Measurements from ENCODE around the gene GOLGA8Q. TPM values are rescaled to one million over a fixed set of nuclear protein-coding genes. Genes with fewer than 3 reads are reported as not detected.
A peak's percentile ranks its signal among the peaks of the same experiment; 100 is the strongest.
"Not testable (repeated sequence)": the region's sequence is repeated elsewhere in the genome, so short reads cannot be mapped to it uniquely, and the experiment has no call there.

GOLGA8Q gene
- total and polyA plus RNA-seq, 2 donors (not counting 1 experiment from before 2014, with no cell fraction given) = 0.48 to 2.5 TPM

DNA sequence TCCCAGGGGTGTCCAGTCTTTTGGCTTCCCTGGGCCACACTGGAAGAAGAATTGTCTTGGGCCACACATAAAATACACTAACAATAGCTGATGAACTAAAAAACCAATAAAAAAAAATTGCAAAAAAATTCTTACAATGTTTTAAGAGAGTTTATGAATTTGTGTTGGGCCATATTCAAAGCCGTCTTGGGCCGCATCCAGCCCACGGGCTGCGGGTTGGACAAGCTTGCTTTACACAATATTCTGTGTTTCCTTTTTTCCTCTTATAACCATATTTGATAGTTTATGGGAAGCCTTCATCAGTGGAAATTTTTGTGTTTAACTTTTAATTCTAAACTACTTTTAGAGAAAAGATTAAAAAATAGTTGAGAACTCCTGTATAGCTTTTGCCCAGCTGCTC is 28.9 kb downstream of the GOLGA8Q start:
- H3K4me3 Mint-ChIP-seq; POLR2A ChIA-PET; H3K4me2 ChIP-seq (replicated peaks; ENCODE audit: low read depth, low read length, poor library complexity, severe bottlenecking); ATAC-seq (ENCODE audit: low read depth); H3K27me3 ChIP-seq (replicated peaks in 1 of 4; ENCODE audit: control extremely low read depth in 1 of 4, control insufficient read depth in 3 of 4, insufficient read depth in 4 of 4, low read length in 3 of 4); H3K4me1 Mint-ChIP-seq; H2AFZ ChIP-seq (ENCODE audit: insufficient read depth, low read depth, low read length, poor library complexity, severe bottlenecking); H3K9me3 Mint-ChIP-seq (ENCODE audit: insufficient read depth); H3K27ac Mint-ChIP-seq; H3K36me3 ChIP-seq (replicated peaks in 1 of 2; ENCODE audit: control extremely low read depth in 1 of 2, control insufficient read depth in 1 of 2, extremely low read depth in 1 of 2, insufficient read depth in 2 of 2, low read length in 1 of 2); H3K9ac ChIP-seq (ENCODE audit: low read length); H3K27me3 Mint-ChIP-seq; intact Hi-C loops (cut with micrococcal nuclease); H3K79me2 ChIP-seq (ENCODE audit: control insufficient read depth, insufficient read depth, low read length); H3K27ac ChIP-seq (ENCODE audit: low read length in 2 of 2); H3K9me3 ChIP-seq (ENCODE audit: control extremely low read depth in 1 of 3, control insufficient read depth in 2 of 3, insufficient read depth in 1 of 3, low read length in 2 of 3); DNase-seq; H3K4me3 ChIP-seq (ENCODE audit: control extremely low read depth in 1 of 5, extremely low read depth in 1 of 5, insufficient read depth in 1 of 5, low read depth in 2 of 5, low read length in 4 of 5); CTCF ChIA-PET; H4K20me1 ChIP-seq (ENCODE audit: control insufficient read depth, insufficient read depth, low read length, poor library complexity, severe bottlenecking); H3K4me1 ChIP-seq (ENCODE audit: control insufficient read depth in 2 of 2, insufficient read depth in 2 of 2, low read length in 2 of 2): not testable (repeated sequence)
- WGBS (ENCODE audit: insufficient coverage) = no CpG with 5 or more reads among the region's 4 CpGs

DNA sequence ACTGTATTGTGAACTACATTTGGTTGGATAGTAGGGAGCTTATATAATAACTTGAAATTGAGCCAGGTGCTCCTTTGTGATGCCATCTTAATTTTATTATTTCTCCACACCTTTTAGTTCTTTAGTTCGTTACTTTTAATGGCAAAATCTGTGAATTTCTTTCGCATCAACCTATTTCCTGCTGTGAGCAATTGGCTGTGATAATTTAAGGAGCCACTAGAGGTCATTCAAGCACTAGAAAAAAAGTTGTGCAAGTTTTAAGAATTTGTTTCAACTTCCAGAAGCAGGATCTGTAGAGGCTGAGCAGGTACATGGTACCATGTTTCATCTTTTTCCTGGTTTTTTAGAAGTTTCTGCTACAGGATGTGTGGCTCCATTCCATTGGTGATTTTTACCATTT is 47.1 kb downstream of the GOLGA8Q start:
- TF ChIP-seq, protein P1, sequence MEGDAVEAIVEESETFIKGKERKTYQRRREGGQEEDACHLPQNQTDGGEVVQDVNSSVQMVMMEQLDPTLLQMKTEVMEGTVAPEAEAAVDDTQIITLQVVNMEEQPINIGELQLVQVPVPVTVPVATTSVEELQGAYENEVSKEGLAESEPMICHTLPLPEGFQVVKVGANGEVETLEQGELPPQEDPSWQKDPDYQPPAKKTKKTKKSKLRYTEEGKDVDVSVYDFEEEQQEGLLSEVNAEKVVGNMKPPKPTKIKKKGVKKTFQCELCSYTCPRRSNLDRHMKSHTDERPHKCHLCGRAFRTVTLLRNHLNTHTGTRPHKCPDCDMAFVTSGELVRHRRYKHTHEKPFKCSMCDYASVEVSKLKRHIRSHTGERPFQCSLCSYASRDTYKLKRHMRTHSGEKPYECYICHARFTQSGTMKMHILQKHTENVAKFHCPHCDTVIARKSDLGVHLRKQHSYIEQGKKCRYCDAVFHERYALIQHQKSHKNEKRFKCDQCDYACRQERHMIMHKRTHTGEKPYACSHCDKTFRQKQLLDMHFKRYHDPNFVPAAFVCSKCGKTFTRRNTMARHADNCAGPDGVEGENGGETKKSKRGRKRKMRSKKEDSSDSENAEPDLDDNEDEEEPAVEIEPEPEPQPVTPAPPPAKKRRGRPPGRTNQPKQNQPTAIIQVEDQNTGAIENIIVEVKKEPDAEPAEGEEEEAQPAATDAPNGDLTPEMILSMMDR (IDR thresholded peaks at IDR 0.05) = peak; percentile 28
- H3K79me2 ChIP-seq (ENCODE audit: control insufficient read depth, insufficient read depth, low read length); H3K9me3 ChIP-seq (ENCODE audit: control extremely low read depth in 1 of 3, control insufficient read depth in 2 of 3, insufficient read depth in 1 of 3, low read length in 2 of 3); H2AFZ ChIP-seq (ENCODE audit: insufficient read depth, low read depth, low read length, poor library complexity, severe bottlenecking); POLR2A ChIA-PET; H3K4me3 Mint-ChIP-seq; ATAC-seq (ENCODE audit: low read depth); H3K27me3 Mint-ChIP-seq; H3K27me3 ChIP-seq (replicated peaks in 1 of 4; ENCODE audit: control extremely low read depth in 1 of 4, control insufficient read depth in 3 of 4, insufficient read depth in 4 of 4, low read length in 3 of 4); H3K9me3 Mint-ChIP-seq (ENCODE audit: insufficient read depth); CTCF ChIA-PET; DNase-seq; H3K4me1 Mint-ChIP-seq; intact Hi-C loops (cut with micrococcal nuclease); H4K20me1 ChIP-seq (ENCODE audit: control insufficient read depth, insufficient read depth, low read length, poor library complexity, severe bottlenecking); H3K4me1 ChIP-seq (ENCODE audit: control insufficient read depth in 2 of 2, insufficient read depth in 2 of 2, low read length in 2 of 2); H3K36me3 ChIP-seq (replicated peaks in 1 of 2; ENCODE audit: control extremely low read depth in 1 of 2, control insufficient read depth in 1 of 2, extremely low read depth in 1 of 2, insufficient read depth in 2 of 2, low read length in 1 of 2); H3K4me2 ChIP-seq (replicated peaks; ENCODE audit: low read depth, low read length, poor library complexity, severe bottlenecking); H3K27ac Mint-ChIP-seq; H3K27ac ChIP-seq (ENCODE audit: low read length in 2 of 2); H3K4me3 ChIP-seq (ENCODE audit: control extremely low read depth in 1 of 5, extremely low read depth in 1 of 5, insufficient read depth in 1 of 5, low read depth in 2 of 5, low read length in 4 of 5); H3K9ac ChIP-seq (ENCODE audit: low read length): not testable (repeated sequence)
- no CpG with 5 or more reads among the region's 2 CpGs for WGBS (ENCODE audit: insufficient coverage)

DNA sequence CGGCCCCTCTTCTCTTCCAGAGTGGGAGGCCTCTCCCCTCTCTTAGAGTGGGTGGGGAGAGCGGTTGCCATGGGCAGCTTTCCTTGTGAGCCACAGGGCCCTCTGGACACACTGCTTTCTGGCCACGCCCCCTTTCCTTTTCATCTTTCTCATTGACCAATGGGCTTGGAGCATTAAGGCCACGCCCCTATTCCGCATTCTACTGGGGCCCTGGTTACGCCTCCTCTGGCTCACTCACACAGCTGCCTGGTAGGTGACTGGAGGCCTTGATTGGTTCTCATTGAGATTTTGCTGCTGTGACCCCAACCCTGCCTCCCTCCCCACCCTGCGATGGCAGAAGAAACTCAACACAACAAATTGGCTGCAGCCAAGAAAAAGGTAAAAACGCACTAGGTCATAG is 51.9 kb downstream of the GOLGA8Q start, which contains the start of gene GOLGA8H:
GOLGA8H (plus strand) TSS at position 233 of the 400 bp plus-strand sequence; CDS start at position 331, 98 bp downstream.
- H3K4me3 Mint-ChIP-seq; H3K4me1 ChIP-seq (ENCODE audit: control insufficient read depth in 2 of 2, insufficient read depth in 2 of 2, low read length in 2 of 2); intact Hi-C loops (cut with micrococcal nuclease); H4K20me1 ChIP-seq (ENCODE audit: control insufficient read depth, insufficient read depth, low read length, poor library complexity, severe bottlenecking); CTCF ChIA-PET; H3K27ac Mint-ChIP-seq; H3K27ac ChIP-seq (ENCODE audit: low read length in 2 of 2); H2AFZ ChIP-seq (ENCODE audit: insufficient read depth, low read depth, low read length, poor library complexity, severe bottlenecking); H3K9me3 Mint-ChIP-seq (ENCODE audit: insufficient read depth); H3K27me3 Mint-ChIP-seq; H3K4me1 Mint-ChIP-seq; H3K4me2 ChIP-seq (replicated peaks; ENCODE audit: low read depth, low read length, poor library complexity, severe bottlenecking); H3K36me3 ChIP-seq (replicated peaks in 1 of 2; ENCODE audit: control extremely low read depth in 1 of 2, control insufficient read depth in 1 of 2, extremely low read depth in 1 of 2, insufficient read depth in 2 of 2, low read length in 1 of 2); DNase-seq; H3K9me3 ChIP-seq (ENCODE audit: control extremely low read depth in 1 of 3, control insufficient read depth in 2 of 3, insufficient read depth in 1 of 3, low read length in 2 of 3); H3K4me3 ChIP-seq (ENCODE audit: control extremely low read depth in 1 of 5, extremely low read depth in 1 of 5, insufficient read depth in 1 of 5, low read depth in 2 of 5, low read length in 4 of 5); ATAC-seq (ENCODE audit: low read depth); H3K9ac ChIP-seq (ENCODE audit: low read length); H3K27me3 ChIP-seq (replicated peaks in 1 of 4; ENCODE audit: control extremely low read depth in 1 of 4, control insufficient read depth in 3 of 4, insufficient read depth in 4 of 4, low read length in 3 of 4); H3K79me2 ChIP-seq (ENCODE audit: control insufficient read depth, insufficient read depth, low read length); POLR2A ChIA-PET: not testable (repeated sequence)
- 50% methylated on average over 2 of the region's 8 CpGs for WGBS (ENCODE audit: insufficient coverage)

Measured in B cell (primary cell).